Upper lobe of left lung (tissue), 4 donors: ENCODE data around the gene FMO3.

ENCODE experiments used
- CTCF ChIP-seq, 6 experiments: fragments of 450-650 bp in 4 of 6; fragments of 200-600 bp in 2 of 6; sonication (generic) in 2 of 6; IDR thresholded peaks; one replicate each; pipeline ENCODE4 v1.5.1; 2016 to 2019; ENCODE audit warnings: antibody characterized with exemption in 6 of 6
- EP300 ChIP-seq, 4 donors: sonication (generic); formaldehyde crosslinking; IDR thresholded peaks; one replicate each; pipeline ENCODE4 v1.5.1; 2017; ENCODE audit warnings: antibody characterized with exemption in 4 of 4, control low read depth in 2 of 4
- POLR2A ChIP-seq, 4 donors: fragments of 450-650 bp; IDR thresholded peaks; one replicate each; pipeline ENCODE4 v1.5.1; 2016 to 2017; ENCODE audit warnings: antibody characterized with exemption in 4 of 4, mild to moderate bottlenecking in 2 of 4
- POLR2AphosphoS5 ChIP-seq, 2 donors: sonication (generic); formaldehyde crosslinking; IDR thresholded peaks; one replicate each; pipeline ENCODE4 v1.5.1; 2017; ENCODE audit warnings: antibody characterized with exemption in 2 of 2

GRCh38 chr1:171062902-171063301 is 27.8 kb upstream of the FMO3 start:
- TF ChIP-seq EP300 (IDR thresholded peaks at IDR 0.05): no peak
- no peak for TF ChIP-seq POLR2AphosphoS5 (IDR thresholded peaks at IDR 0.05)
- no peak for TF ChIP-seq CTCF (IDR thresholded peaks at IDR 0.05)
- TF ChIP-seq POLR2A (IDR thresholded peaks at IDR 0.05): no peak
